Stimulated activated CD4-positive, alpha-beta T cell treated with anti-CD3 and anti-CD28 coated beads, Interleukin-2, amount 100 ng/mL, for 4 hours (primary cell): ENCODE data around the gene VCP.

ENCODE experiments used
- DNase-seq: peaks from one replicate; pipeline ENCODE4 v3.0.0-alpha.2; 2020; ENCODE audit warnings: low read depth

VCP gene

DNA sequence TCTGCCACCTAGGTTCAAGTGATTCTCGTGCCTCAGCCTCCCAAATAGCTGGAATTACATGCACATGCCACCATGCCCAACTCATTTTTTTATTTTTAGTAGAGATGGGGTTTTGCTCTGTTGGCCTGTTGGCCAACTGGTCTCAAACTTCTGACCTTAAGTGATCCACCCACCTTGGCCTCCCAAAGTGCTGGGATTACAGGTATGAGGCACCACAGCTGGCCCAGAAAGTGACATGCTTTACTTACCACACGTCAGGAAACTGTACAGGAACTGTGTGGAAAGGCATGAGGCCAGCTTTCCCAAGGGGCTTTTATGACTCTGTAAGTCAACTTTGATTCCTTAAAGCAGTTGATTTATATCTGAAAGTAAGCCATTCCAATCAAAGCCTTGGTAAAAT, 57.9 kb downstream of the VCP start:
- DNase-seq: no peak

- no peak for DNase-seq
These were observed 62.0 kb downstream of the VCP start for GRCh38 chr9:35010351-35010958.
